ENCODE results near the gene SCRN3. TPM values are rescaled to one million over a fixed set of nuclear protein-coding genes. Genes with fewer than 3 reads are reported as not detected.

The SCRN3 gene
- total RNA-seq, 2 experiments from 2014 or later: 14.7 to 18.6 TPM

GRCh38 chr2:174450021-174450816 lies 54.7 kb downstream of the SCRN3 start:
- peaks cover 40% of the 10 kb centered on the region for H3K36me3 Mint-ChIP-seq (ENCODE audit: low read depth)

GRCh38 chr2:174454566-174454965 lies 59.0 kb downstream of the SCRN3 start:
- Mint-ChIP-seq H3K4me1 (ENCODE audit: low read depth) (peaks cover 6% of the 10 kb centered on the region), H3K4me3 (no peak overlapping the region), H3K36me3 (ENCODE audit: low read depth) (peaks cover 34% of the 10 kb centered on the region), H3K27ac (no peak overlapping the region), H3K9me3 (ENCODE audit: insufficient read depth) (no peaks in the 10 kb centered on the region), H3K27me3 (ENCODE audit: low read depth) (no peaks in the 10 kb centered on the region)
- ChIA-PET CTCF (interaction anchor here (0.9 to 3.3 kb wide), 2 partner anchors 8 to 9 kb away, joined by 3 to 9 read pairs; no protein-coding TSS in a partner anchor), POLR2A (no interaction called here)
- no peak for DNase-seq
- no peak for ATAC-seq

More at GRCh38 chr2:174450021-174450816, 54.7 kb downstream of the SCRN3 start:
- peaks cover 6% of the 10 kb centered on the region for H3K4me1 Mint-ChIP-seq (ENCODE audit: low read depth)
- ATAC-seq: no peak
- no peaks in the 10 kb centered on the region for H3K27me3 Mint-ChIP-seq (ENCODE audit: low read depth)
- no peak overlapping the region for H3K4me3 Mint-ChIP-seq
- POLR2A ChIA-PET: no interaction called here
- CTCF ChIA-PET: interaction anchor here (0.9 to 1.4 kb wide), 2 partner anchors 12 to 15 kb away, joined by 3 to 6 read pairs; no protein-coding TSS in a partner anchor
- no peak for DNase-seq
- H3K27ac Mint-ChIP-seq: no peak overlapping the region
- no peaks in the 10 kb centered on the region for H3K9me3 Mint-ChIP-seq (ENCODE audit: insufficient read depth)

GRCh38 chr2:174461221-174461620 lies 65.7 kb downstream of the SCRN3 start:
- Mint-ChIP-seq H3K4me1 (ENCODE audit: low read depth) (no peaks in the 10 kb centered on the region), H3K9me3 (ENCODE audit: insufficient read depth) (no peaks in the 10 kb centered on the region)

GRCh38 chr2:174465327-174465726 lies 69.8 kb downstream of the SCRN3 start:
- no peak overlapping the region for H3K27ac Mint-ChIP-seq

More at GRCh38 chr2:174461221-174461620, 65.7 kb downstream of the SCRN3 start:
- no peak for ATAC-seq
- no peak for DNase-seq
- ChIA-PET CTCF (interaction anchor here (0.8 to 6.2 kb wide), 20 partner anchors 10 to 236 kb away, joined by 3 to 166 read pairs (median 20); partner anchors contain the start of gene GPR155), POLR2A (interaction anchor here (1.2 kb wide), 1 partner anchor 86 kb away, joined by 3 read pairs; no protein-coding TSS in a partner anchor)
- Mint-ChIP-seq H3K4me3 (no peak overlapping the region), H3K36me3 (ENCODE audit: low read depth) (peaks cover 22% of the 10 kb centered on the region), H3K27me3 (ENCODE audit: low read depth) (no peaks in the 10 kb centered on the region), H3K27ac (no peak overlapping the region)

GRCh38 chr2:174473796-174474195 lies 78.3 kb downstream of the SCRN3 start:
- H3K4me3 Mint-ChIP-seq: no peak overlapping the region
- H3K27me3 Mint-ChIP-seq (ENCODE audit: low read depth): no peaks in the 10 kb centered on the region
- H3K4me1 Mint-ChIP-seq (ENCODE audit: low read depth): peaks cover 4% of the 10 kb centered on the region
- ATAC-seq (no peak), DNase-seq (no peak)
- no peaks in the 10 kb centered on the region for H3K9me3 Mint-ChIP-seq (ENCODE audit: insufficient read depth)
- POLR2A ChIA-PET: interaction anchor here (1.2 kb wide), 1 partner anchor 13 kb away, joined by 5 read pairs; the partner anchor contains the start of gene GPR155
- no peak overlapping the region for H3K27ac Mint-ChIP-seq
- H3K36me3 Mint-ChIP-seq (ENCODE audit: low read depth): peaks cover 25% of the 10 kb centered on the region
- CTCF ChIA-PET: interaction anchor here (0.9 to 4.0 kb wide), 7 partner anchors 11 to 225 kb away, joined by 3 to 32 read pairs (median 5); partner anchors contain the start of gene GPR155

More at GRCh38 chr2:174465327-174465726, 69.8 kb downstream of the SCRN3 start:
- no peak for DNase-seq
- ChIA-PET CTCF (interaction anchor here (0.6 to 1.7 kb wide), 6 partner anchors 15 to 81 kb away, joined by 3 to 11 read pairs (median 4); no protein-coding TSS in a partner anchor), POLR2A (interaction anchor here (0.8 kb wide), 1 partner anchor 82 kb away, joined by 3 read pairs; no protein-coding TSS in a partner anchor)
- H3K9me3 Mint-ChIP-seq (ENCODE audit: insufficient read depth): no peaks in the 10 kb centered on the region
- no peaks in the 10 kb centered on the region for H3K27me3 Mint-ChIP-seq (ENCODE audit: low read depth)
- no peak overlapping the region for H3K4me3 Mint-ChIP-seq
- H3K4me1 Mint-ChIP-seq (ENCODE audit: low read depth): no peaks in the 10 kb centered on the region
- H3K36me3 Mint-ChIP-seq (ENCODE audit: low read depth): peaks cover 26% of the 10 kb centered on the region
- ATAC-seq: no peak

GRCh38 chr2:174477759-174478158 lies 82.2 kb downstream of the SCRN3 start:
- ChIA-PET POLR2A (no interaction called here), CTCF (interaction anchor here (0.9 to 4.1 kb wide), 3 partner anchors 15 to 70 kb away, joined by 3 to 22 read pairs (median 6); no protein-coding TSS in a partner anchor)
- no peaks in the 10 kb centered on the region for H3K27me3 Mint-ChIP-seq (ENCODE audit: low read depth)
- peaks cover 7% of the 10 kb centered on the region for H3K4me1 Mint-ChIP-seq (ENCODE audit: low read depth)
- no peak for ATAC-seq
- H3K36me3 Mint-ChIP-seq (ENCODE audit: low read depth): peaks cover 46% of the 10 kb centered on the region
- no peak overlapping the region for H3K4me3 Mint-ChIP-seq
- no peak overlapping the region for H3K27ac Mint-ChIP-seq
- no peaks in the 10 kb centered on the region for H3K9me3 Mint-ChIP-seq (ENCODE audit: insufficient read depth)
- no peak for DNase-seq

Other genes with a start within 250 kb of the SCRN3 start
- gene OLA1, start 147.2 kb upstream of the SCRN3 start, total RNA-seq: 10 to 100 TPM; 71.6 to 73.1 TPM
- gene SP9, start 60.8 kb upstream of the SCRN3 start, total RNA-seq: not detected
- 10 to 100 TPM; 17.3 to 19.8 TPM for gene GPR155, start 91.3 kb downstream of the SCRN3 start, total RNA-seq
- gene WIPF1, start 202.1 kb downstream of the SCRN3 start, total RNA-seq: 100 to 1,000 TPM; 357 to 390 TPM

Measured in activated CD8-positive, alpha-beta T cell treated with anti-CD3 and anti-CD28 coated beads, Interleukin-2, amount 10 ng/mL, durations not matched to agents 7 days and 5 days (primary cell).